Body of pancreas (tissue), 4 donors: ENCODE results near the gene PDE6B. TPM values are rescaled to one million over a fixed set of nuclear protein-coding genes. Genes with fewer than 3 reads are reported as not detected.

Experiments used
- ATAC-seq: fragments of 150-250 bp; one replicate; pipeline ENCODE4 v1.9.1; 2016
- DNase-seq, 4 donors: peaks; one replicate each; pipeline ENCODE4 v3.0.0-alpha.2; 2019
- H3K27ac ChIP-seq, 4 donors: fragments of 200-600 bp; sonication (generic); 1 replicate in 3 of 4; 2 replicates in 1 of 4; pipeline versions ENCODE4 v1.5.1 to v1.6.1; 2016 to 2019; ENCODE audit warnings: mild to moderate bottlenecking in 1 of 4, mixed read lengths in 1 of 4, moderate library complexity in 1 of 4
- H3K27me3 ChIP-seq, 2 donors: fragments of 200-600 bp; sonication (generic); one replicate each; pipeline ENCODE4 v1.6.0; 2016; ENCODE audit warnings: mild to moderate bottlenecking in 1 of 2
- H3K36me3 ChIP-seq, 2 donors: fragments of 200-600 bp; sonication (generic); replicated peaks in 1 of 2; 2 replicates each; pipeline ENCODE4 v1.5.1; 2016; ENCODE audit warnings: low read depth in 2 of 2; ENCODE audit not compliant: insufficient read depth in 1 of 2
- H3K4me1 ChIP-seq: fragments of 200-600 bp; sonication (generic); one replicate; pipeline ENCODE4 v1.6.0; 2016
- H3K4me3 ChIP-seq, 2 donors: fragments of 200-600 bp; sonication (generic); 1 replicate in 1 of 2; 2 replicates in 1 of 2; pipeline ENCODE4 v1.5.1; 2016 to 2019
- H3K9me3 ChIP-seq, 3 donors: fragments of 200-600 bp; sonication (generic); 1 replicate in 2 of 3; 2 replicates in 1 of 3; pipeline ENCODE4 v1.5.1; 2016
- POLR2A ChIP-seq, 3 donors: fragments of 450-650 bp; IDR thresholded peaks; one replicate each; pipeline ENCODE4 v1.6.1; 2016; ENCODE audit warnings: antibody characterized with exemption in 3 of 3, mild to moderate bottlenecking in 2 of 3
- WGBS, 2 donors: methylation state at CpG; one replicate each; pipeline ENCODE4 v1.1.5; 2017; 5-methylcytosine and 5-hydroxymethylcytosine counted together
- intact Hi-C: fragments of 100-400 bp; cut with DNase I; formaldehyde crosslinking; loops from one replicate; pipeline ENCODE4 v1.15.1; 2023
- total RNA-seq, 2 donors: library from RNA; depleted of rRNA; stranded (reverse); fragments of >200 nt; gene quantifications; one replicate each; pipeline ENCODE4 v1.1.0, GENCODE V29; 2016
- TF ChIP-seq, protein P1 (sequence below), 7 experiments: fragments of 450-650 bp in 4 of 7; fragments of 200-600 bp in 3 of 7; sonication (generic) in 3 of 7; IDR thresholded peaks; one replicate each; pipeline ENCODE4 v1.5.1; 2016 to 2019; ENCODE audit warnings: antibody characterized with exemption in 7 of 7

Gene PDE6B
- total RNA-seq, 2 donors from 2014 or later: 0.26 TPM; not detected in 1

DNA sequence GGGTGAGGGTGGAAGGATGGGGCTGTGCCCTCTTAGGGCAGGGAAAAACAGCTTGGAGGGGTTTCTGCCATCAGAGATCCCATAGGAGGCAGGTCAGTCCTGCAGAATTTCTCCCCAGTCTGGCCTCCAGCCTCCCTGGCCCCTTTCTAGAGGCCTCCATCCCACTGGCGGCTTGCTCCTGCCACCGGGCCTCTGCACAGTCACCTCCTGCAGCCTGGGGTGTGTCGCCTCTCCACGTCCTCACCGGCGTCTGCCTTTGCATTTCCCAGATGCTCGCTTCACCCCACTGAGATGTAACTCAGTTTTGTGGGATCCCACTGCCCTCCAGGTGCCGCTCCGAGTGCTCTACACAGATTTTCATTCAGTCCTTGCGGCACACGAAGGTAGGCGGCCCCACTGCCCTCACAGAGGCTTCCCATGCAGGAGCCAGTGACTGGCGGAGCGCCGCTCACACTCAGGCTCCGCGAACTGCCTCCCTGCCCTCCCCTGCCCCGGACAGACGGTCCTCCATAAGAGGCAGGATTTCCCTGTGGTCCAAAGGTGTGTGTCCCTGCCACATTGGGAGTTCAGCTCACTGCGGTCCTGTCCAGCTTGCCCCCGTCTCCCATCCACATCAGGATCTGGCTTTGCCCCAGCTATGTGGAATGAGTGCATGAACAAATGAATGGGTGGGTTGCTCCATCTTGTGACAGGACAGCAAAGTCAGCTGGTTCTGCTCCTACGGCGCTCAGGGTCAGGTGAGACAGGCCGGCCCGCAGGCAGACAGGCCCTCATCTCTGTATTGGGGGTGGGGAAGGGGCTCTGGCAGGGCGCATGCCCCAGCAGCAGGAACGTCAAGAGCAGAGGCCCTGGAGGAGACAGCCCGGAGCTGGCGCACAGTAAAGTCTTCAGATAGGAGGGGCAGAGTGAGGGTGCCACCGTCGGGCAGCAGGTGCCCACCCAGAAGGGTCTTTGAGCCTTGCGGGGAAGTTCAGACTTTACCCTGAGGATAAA, 46.6 kb upstream of the PDE6B start:
- H3K4me3 ChIP-seq: no peak overlapping the region
- no peak for TF ChIP-seq POLR2A (IDR thresholded peaks at IDR 0.05)
- peaks cover 0 to 15% of the 10 kb centered on the region in 2 donors for H3K27me3 ChIP-seq
- DNase-seq (no peak), ATAC-seq (no peak)
- no peaks in the 10 kb centered on the region for H3K36me3 ChIP-seq
- intact Hi-C loops: no loop called here
- peaks cover 0 to 3% (median 0%) of the 10 kb centered on the region in 3 donors for H3K9me3 ChIP-seq
- 14 to 17% methylated on average over 26 to 31 of the region's 32 CpGs for WGBS, 2 donors
- H3K27ac ChIP-seq: no peak overlapping the region
- peaks cover 6% of the 10 kb centered on the region for H3K4me1 ChIP-seq

DNA sequence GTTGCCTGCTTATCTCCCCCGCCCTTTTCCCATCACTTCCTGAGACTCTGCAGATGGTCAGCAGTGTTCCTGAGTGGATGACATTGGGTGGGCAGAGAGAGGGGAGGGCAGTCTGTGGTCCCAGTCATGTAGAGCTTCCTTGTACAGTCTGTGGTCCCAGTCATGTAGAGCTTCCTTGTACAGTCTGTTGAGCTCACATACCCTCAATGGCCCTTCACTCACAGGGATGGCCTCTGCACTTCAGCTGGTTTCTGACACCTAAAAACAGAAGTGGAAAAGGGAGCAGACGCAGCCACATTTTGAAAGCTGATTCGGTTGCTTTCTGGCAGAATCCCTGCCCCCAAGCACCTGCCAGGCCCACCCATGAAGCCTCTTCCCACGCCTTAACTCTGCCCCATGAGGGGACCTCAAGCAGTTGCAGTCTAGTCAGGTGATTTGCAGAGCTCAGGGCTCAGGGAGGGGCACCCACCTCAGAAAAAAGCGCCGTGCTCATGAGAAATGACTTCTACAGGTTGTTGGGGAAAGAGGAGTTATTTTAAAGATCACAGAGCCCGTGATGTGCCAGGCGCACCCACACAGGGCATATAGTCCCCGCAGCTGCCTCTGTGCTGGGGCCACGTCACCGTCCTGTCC, 45.7 kb upstream of the PDE6B start:
- intact Hi-C loops: no loop called here
- H3K27ac ChIP-seq: no peak overlapping the region
- peaks cover 3% of the 10 kb centered on the region for H3K4me1 ChIP-seq
- no peak overlapping the region for H3K4me3 ChIP-seq
- ATAC-seq (no peak), DNase-seq (no peak)
- H3K27me3 ChIP-seq: peaks cover 0 to 8% of the 10 kb centered on the region in 2 donors
- peaks cover 0 to 6% (median 0%) of the 10 kb centered on the region in 3 donors for H3K9me3 ChIP-seq
- TF ChIP-seq, protein P1, sequence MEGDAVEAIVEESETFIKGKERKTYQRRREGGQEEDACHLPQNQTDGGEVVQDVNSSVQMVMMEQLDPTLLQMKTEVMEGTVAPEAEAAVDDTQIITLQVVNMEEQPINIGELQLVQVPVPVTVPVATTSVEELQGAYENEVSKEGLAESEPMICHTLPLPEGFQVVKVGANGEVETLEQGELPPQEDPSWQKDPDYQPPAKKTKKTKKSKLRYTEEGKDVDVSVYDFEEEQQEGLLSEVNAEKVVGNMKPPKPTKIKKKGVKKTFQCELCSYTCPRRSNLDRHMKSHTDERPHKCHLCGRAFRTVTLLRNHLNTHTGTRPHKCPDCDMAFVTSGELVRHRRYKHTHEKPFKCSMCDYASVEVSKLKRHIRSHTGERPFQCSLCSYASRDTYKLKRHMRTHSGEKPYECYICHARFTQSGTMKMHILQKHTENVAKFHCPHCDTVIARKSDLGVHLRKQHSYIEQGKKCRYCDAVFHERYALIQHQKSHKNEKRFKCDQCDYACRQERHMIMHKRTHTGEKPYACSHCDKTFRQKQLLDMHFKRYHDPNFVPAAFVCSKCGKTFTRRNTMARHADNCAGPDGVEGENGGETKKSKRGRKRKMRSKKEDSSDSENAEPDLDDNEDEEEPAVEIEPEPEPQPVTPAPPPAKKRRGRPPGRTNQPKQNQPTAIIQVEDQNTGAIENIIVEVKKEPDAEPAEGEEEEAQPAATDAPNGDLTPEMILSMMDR (IDR thresholded peaks at IDR 0.05): no peak
- no peak for TF ChIP-seq POLR2A (IDR thresholded peaks at IDR 0.05)
- no peaks in the 10 kb centered on the region for H3K36me3 ChIP-seq
- WGBS, 2 donors: 26 to 28% methylated on average over 9 to 11 of the region's 11 CpGs

DNA sequence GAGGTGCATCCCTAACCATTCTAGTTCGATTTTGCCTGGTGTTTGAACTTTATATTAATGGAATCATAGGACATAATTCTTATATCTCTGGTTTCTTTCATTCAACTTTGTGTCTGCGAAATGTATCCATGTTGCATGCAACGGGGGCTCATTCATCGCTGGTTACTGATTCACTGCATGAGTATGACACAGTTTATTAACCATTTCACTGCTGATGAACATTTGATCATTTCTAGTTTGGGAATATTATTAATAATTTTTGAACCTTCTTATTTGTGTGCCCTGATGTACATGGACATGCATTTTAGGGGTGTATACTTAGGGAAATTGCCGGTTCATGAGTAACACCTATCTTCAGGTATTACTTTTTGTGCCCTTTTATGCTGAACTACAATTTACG, 44.2 kb upstream of the PDE6B start:
- H3K36me3 ChIP-seq: no peaks in the 10 kb centered on the region
- H3K27ac ChIP-seq: no peak overlapping the region
- H3K4me1 ChIP-seq: no peaks in the 10 kb centered on the region
- intact Hi-C loops: no loop called here
- peaks cover 0 to 6% of the 10 kb centered on the region in 2 donors for H3K27me3 ChIP-seq
- DNase-seq: no peak
- TF ChIP-seq, protein P1 (IDR thresholded peaks at IDR 0.05): no peak
- no peak for TF ChIP-seq POLR2A (IDR thresholded peaks at IDR 0.05)
- 36 to 38% methylated on average over 6 of the region's 6 CpGs for WGBS, 2 donors
- H3K4me3 ChIP-seq: no peak overlapping the region
- peaks cover 0 to 6% (median 0%) of the 10 kb centered on the region in 3 donors for H3K9me3 ChIP-seq
- no peak for ATAC-seq

DNA sequence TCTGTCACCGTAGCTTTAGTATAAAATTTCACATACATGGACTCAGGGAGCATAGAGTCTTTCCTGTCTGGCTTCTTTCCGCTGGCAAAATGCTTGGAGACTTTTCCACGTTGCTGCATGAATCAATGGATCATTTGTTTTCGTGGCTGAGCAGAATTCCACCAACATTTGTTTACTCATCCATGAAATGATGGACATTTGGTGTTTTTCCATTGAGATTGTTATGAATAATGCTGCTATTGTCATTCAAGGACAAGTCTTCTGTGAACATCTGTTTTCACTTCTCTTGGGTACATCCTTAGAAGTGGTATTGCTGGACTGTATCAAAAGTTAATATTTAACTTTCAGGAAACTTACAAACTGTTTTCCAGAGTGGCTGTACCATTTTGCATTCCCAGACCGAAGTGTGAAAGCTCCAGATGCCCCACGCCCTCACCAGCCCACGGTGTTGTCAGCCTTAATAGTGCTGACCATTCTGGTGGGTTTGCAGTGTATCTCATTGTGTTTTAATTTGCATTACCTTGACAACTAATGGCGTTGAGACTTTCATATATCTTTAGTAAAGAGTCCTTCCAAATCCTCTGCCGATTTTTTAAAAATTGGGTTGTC, 43.5 kb upstream of the PDE6B start:
- Histone ChIP-seq H3K9me3 (peaks cover 0 to 6% (median 0%) of the 10 kb centered on the region in 3 donors), H3K27ac (no peak overlapping the region), H3K4me3 (no peak overlapping the region), H3K36me3 (no peaks in the 10 kb centered on the region), H3K27me3 (peaks cover 0 to 6% of the 10 kb centered on the region in 2 donors), H3K4me1 (no peaks in the 10 kb centered on the region)
- ATAC-seq (no peak), DNase-seq (no peak)
- TF ChIP-seq POLR2A (IDR thresholded peaks at IDR 0.05): no peak
- TF ChIP-seq, protein P1 (IDR thresholded peaks at IDR 0.05): no peak
- intact Hi-C loops: no loop called here
- WGBS, 2 donors: 40 to 61% methylated on average over 9 of the region's 9 CpGs

DNA sequence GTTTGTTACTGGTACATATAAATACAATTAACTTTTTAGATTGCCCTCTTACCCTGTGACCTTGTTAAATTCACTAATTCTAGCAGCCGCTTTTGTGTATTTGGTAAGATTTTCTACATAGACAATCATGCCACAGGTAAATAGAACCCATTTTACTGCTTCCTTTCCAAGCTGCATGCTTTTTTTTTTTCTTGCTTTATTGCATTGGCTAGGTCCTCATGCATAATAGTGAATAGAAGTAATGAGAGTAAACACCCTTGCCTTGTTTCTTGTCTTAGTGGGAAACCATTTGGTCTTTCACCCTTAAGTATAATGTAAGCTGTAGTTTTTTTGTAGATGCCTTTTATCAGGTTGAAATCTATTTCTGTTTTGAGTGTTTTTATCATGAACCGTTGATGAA, 41.6 kb upstream of the PDE6B start:
- intact Hi-C loops: no loop called here
- no peak for TF ChIP-seq POLR2A (IDR thresholded peaks at IDR 0.05)
- TF ChIP-seq, protein P1 (IDR thresholded peaks at IDR 0.05): no peak
- peaks cover 0 to 6% (median 0%) of the 10 kb centered on the region in 3 donors for H3K9me3 ChIP-seq
- DNase-seq (no peak), ATAC-seq (no peak)
- H3K4me1 ChIP-seq: no peaks in the 10 kb centered on the region
- 67 to 77% methylated on average over 2 of the region's 2 CpGs for WGBS, 2 donors
- peaks cover 0 to 5% of the 10 kb centered on the region in 2 donors for H3K27me3 ChIP-seq
- no peak overlapping the region for H3K27ac ChIP-seq
- no peaks in the 10 kb centered on the region for H3K36me3 ChIP-seq
- H3K4me3 ChIP-seq: no peak overlapping the region
